Neuronal stem cell (in vitro differentiated cells): ENCODE measurements around the gene MPG.
A peak's percentile ranks its signal among the peaks of the same experiment; 100 is the strongest.

Experiments
- DNase-seq: peaks from one replicate; pipeline ENCODE4 v3.0.0-alpha.2; 2013; ENCODE audit warnings: low spot score
- H2AFZ ChIP-seq: one replicate; pipeline ENCODE4 v1.6.1; 2013; ENCODE audit warnings: mild to moderate bottlenecking, low read length, inconsistent platforms
- H2AK5ac ChIP-seq: 2 replicates; pipeline ENCODE4 v1.6.1; 2013; ENCODE audit warnings: low read depth, mild to moderate bottlenecking, inconsistent platforms, low read length, moderate library complexity, mixed read lengths
- H2BK120ac ChIP-seq: 2 replicates; pipeline ENCODE4 v1.6.1; 2013; ENCODE audit warnings: low read depth, mild to moderate bottlenecking, inconsistent platforms, low read length, moderate library complexity, mixed read lengths
- H2BK12ac ChIP-seq: one replicate; pipeline ENCODE4 v1.6.1; 2013; ENCODE audit warnings: low read length, inconsistent platforms
- H2BK15ac ChIP-seq: 2 replicates; pipeline ENCODE4 v1.6.1; 2013; ENCODE audit warnings: mild to moderate bottlenecking, low read length, inconsistent platforms, mixed read lengths
- H2BK5ac ChIP-seq: one replicate; pipeline ENCODE4 v1.6.1; 2013; ENCODE audit warnings: inconsistent platforms, mild to moderate bottlenecking, low read length, moderate library complexity
- H3K14ac ChIP-seq: one replicate; pipeline ENCODE4 v1.6.1; 2013; ENCODE audit warnings: low read length, inconsistent platforms
- H3K18ac ChIP-seq: 2 replicates; pipeline ENCODE4 v1.6.1; 2013; ENCODE audit warnings: low read length, inconsistent platforms
- H3K23ac ChIP-seq: 2 replicates; pipeline ENCODE4 v1.6.1; 2013; ENCODE audit warnings: low read depth, mild to moderate bottlenecking, mixed read lengths, low read length, inconsistent platforms; ENCODE audit not compliant: poor library complexity
- H3K27ac ChIP-seq: replicated peaks from 3 replicates; pipeline ENCODE4 v1.5.1; 2013; ENCODE audit warnings: low read length, inconsistent platforms
- H3K27me3 ChIP-seq, 3 experiments: 2 replicates each; pipeline ENCODE4 v1.6.1; 2013; ENCODE audit warnings: low read length in 3 of 3, mild to moderate bottlenecking in 2 of 3, inconsistent platforms in 1 of 3, low read depth in 1 of 3, mixed read lengths in 1 of 3, moderate library complexity in 1 of 3; ENCODE audit not compliant: control insufficient read depth in 3 of 3, insufficient read depth in 3 of 3
- H3K36me3 ChIP-seq, 2 donors: replicated peaks in 1 of 2; 2 replicates each; pipeline ENCODE4 v1.6.1; 2013; ENCODE audit warnings: low read length in 2 of 2; ENCODE audit not compliant: control insufficient read depth in 2 of 2, insufficient read depth in 2 of 2
- H3K4ac ChIP-seq: 2 replicates; pipeline ENCODE4 v1.6.1; 2013; ENCODE audit warnings: inconsistent platforms, mild to moderate bottlenecking, low read length, moderate library complexity
- H3K4me1 ChIP-seq, 2 donors: 1 replicate in 1 of 2; 2 replicates in 1 of 2; pipeline ENCODE4 v1.6.1; 2013; ENCODE audit warnings: low read length in 2 of 2, low read depth in 1 of 2; ENCODE audit not compliant: control insufficient read depth in 2 of 2, insufficient read depth in 1 of 2
- H3K4me2 ChIP-seq: one replicate; pipeline ENCODE4 v1.6.1; 2013; ENCODE audit warnings: mild to moderate bottlenecking, low read length, inconsistent platforms; ENCODE audit not compliant: insufficient read depth, poor library complexity, severe bottlenecking
- H3K4me3 ChIP-seq, 2 donors: 2 replicates each; pipeline ENCODE4 v1.5.1; 2013; ENCODE audit warnings: low read length in 2 of 2, mild to moderate bottlenecking in 2 of 2, inconsistent platforms in 1 of 2, moderate library complexity in 1 of 2
- H3K79me1 ChIP-seq: one replicate; pipeline ENCODE4 v1.6.1; 2013; ENCODE audit warnings: low read depth, mild to moderate bottlenecking, inconsistent platforms, low read length, moderate library complexity
- H3K9ac ChIP-seq: one replicate; pipeline ENCODE4 v1.6.1; 2013; ENCODE audit warnings: mild to moderate bottlenecking, low read depth, low read length, inconsistent platforms; ENCODE audit not compliant: poor library complexity
- H3K9me3 ChIP-seq, 2 donors: replicated peaks in 1 of 2; 2 replicates each; pipeline versions ENCODE3 to v1.6.1; 2013; ENCODE audit warnings: low read length in 2 of 2, mild to moderate bottlenecking in 2 of 2, inconsistent platforms in 1 of 2, low read depth in 1 of 2, mixed read lengths in 1 of 2, moderate library complexity in 1 of 2; ENCODE audit not compliant: control insufficient read depth in 2 of 2, insufficient read depth in 1 of 2
- H4K8ac ChIP-seq: one replicate; pipeline ENCODE4 v1.6.1; 2013; ENCODE audit warnings: low read depth, mild to moderate bottlenecking, inconsistent platforms, low read length, moderate library complexity
- H4K91ac ChIP-seq: one replicate; pipeline ENCODE4 v1.6.1; 2013; ENCODE audit warnings: low read length, low read depth, mild to moderate bottlenecking, inconsistent platforms; ENCODE audit not compliant: poor library complexity
- WGBS, 2 donors: extraction: QIAGEN DNeasy Blood & Tissue Kit; methylation state at CpG; one replicate each; pipeline ENCODE4 v1.1.7; 2013; ENCODE audit warnings: missing lambda C conversion rate in 2 of 2, mixed read lengths in 1 of 2; ENCODE audit not compliant: insufficient read length in 2 of 2, insufficient replicate concordance in 1 of 2; ENCODE audit errors: extremely low coverage in 2 of 2; 5-methylcytosine and 5-hydroxymethylcytosine counted together

Gene MPG

GRCh38 chr16:55571-56136 lies 22.4 kb upstream of the MPG start:
- Histone ChIP-seq H4K8ac (no peak overlapping the region), H2AFZ (no peak overlapping the region), H3K14ac (no peak overlapping the region), H4K91ac (no peak overlapping the region), H2BK12ac (no peak overlapping the region), H3K27me3 (no peaks in the 10 kb centered on the region), H2BK120ac (no peak overlapping the region), H3K9ac (peak overlapping the region; percentile 25), H3K4me1 (peaks cover 4% of the 10 kb centered on the region in 2 donors), H3K18ac (no peak overlapping the region), H3K27ac (no peak overlapping the region), H3K23ac (no peak overlapping the region), H3K4me2 (no peak overlapping the region), H3K4me3 (no peak overlapping the region), H3K36me3 (peaks cover 54 to 70% of the 10 kb centered on the region in 2 donors), H3K79me1 (peaks cover 3% of the 10 kb centered on the region), H2BK15ac (no peak overlapping the region), H3K9me3 (no peaks in the 10 kb centered on the region), H2BK5ac (no peak overlapping the region), H2AK5ac (no peak overlapping the region), H3K4ac (no peak overlapping the region)
- DNase-seq, result no peak
- WGBS, 2 donors, result no CpG with 5 or more reads among the region's 11 CpGs

- peaks cover 3% of the 10 kb centered on the region for H3K79me1 ChIP-seq
- no peak overlapping the region for H3K4ac ChIP-seq
- H3K23ac ChIP-seq, result no peak overlapping the region
- WGBS, 2 donors, result no CpG with 5 or more reads among the region's 17 CpGs
- peaks cover 4% of the 10 kb centered on the region in 2 donors for H3K4me1 ChIP-seq
- H2AK5ac ChIP-seq, result no peak overlapping the region
- no peak overlapping the region for H3K4me2 ChIP-seq
- no peak overlapping the region for H2AFZ ChIP-seq
- no peak overlapping the region for H2BK12ac ChIP-seq
- H3K36me3 ChIP-seq, result peaks cover 56 to 67% of the 10 kb centered on the region in 2 donors
- H2BK120ac ChIP-seq, result no peak overlapping the region
- H3K18ac ChIP-seq, result no peak overlapping the region
- no peak overlapping the region for H2BK5ac ChIP-seq
- no peak overlapping the region for H2BK15ac ChIP-seq
- DNase-seq, result no peak
- no peak overlapping the region for H3K9ac ChIP-seq
- no peaks in the 10 kb centered on the region for H3K9me3 ChIP-seq
- H3K14ac ChIP-seq, result no peak overlapping the region
- no peak overlapping the region for H3K27ac ChIP-seq
- no peak overlapping the region for H4K8ac ChIP-seq
- no peak overlapping the region for H4K91ac ChIP-seq
- no peak overlapping the region for H3K4me3 ChIP-seq
- H3K27me3 ChIP-seq, result no peaks in the 10 kb centered on the region
Observed at GRCh38 chr16:56231-56927, 21.6 kb upstream of the MPG start.

GRCh38 chr16:57711-58110 lies 20.3 kb upstream of the MPG start:
- no peak overlapping the region for H2BK15ac ChIP-seq
- H3K27ac ChIP-seq, result no peak overlapping the region
- H2BK120ac ChIP-seq, result no peak overlapping the region
- H3K27me3 ChIP-seq, result no peaks in the 10 kb centered on the region
- H2AFZ ChIP-seq, result no peak overlapping the region
- H3K4ac ChIP-seq, result no peak overlapping the region
- no peak overlapping the region for H2BK12ac ChIP-seq
- H3K18ac ChIP-seq, result no peak overlapping the region
- H3K9ac ChIP-seq, result no peak overlapping the region
- H3K4me3 ChIP-seq, result no peak overlapping the region
- DNase-seq, result no peak
- H2BK5ac ChIP-seq, result no peak overlapping the region
- H2AK5ac ChIP-seq, result no peak overlapping the region
- H3K23ac ChIP-seq, result no peak overlapping the region
- H3K79me1 ChIP-seq, result peaks cover 3% of the 10 kb centered on the region
- no peak overlapping the region for H4K91ac ChIP-seq
- H4K8ac ChIP-seq, result no peak overlapping the region
- no peak overlapping the region for H3K4me2 ChIP-seq
- no CpG with 5 or more reads among the region's 8 CpGs for WGBS, 2 donors
- H3K14ac ChIP-seq, result no peak overlapping the region
- H3K9me3 ChIP-seq, result no peaks in the 10 kb centered on the region
- H3K4me1 ChIP-seq, result peaks cover 3 to 4% of the 10 kb centered on the region in 2 donors
- H3K36me3 ChIP-seq, result peaks cover 60 to 78% of the 10 kb centered on the region in 2 donors

DNA sequence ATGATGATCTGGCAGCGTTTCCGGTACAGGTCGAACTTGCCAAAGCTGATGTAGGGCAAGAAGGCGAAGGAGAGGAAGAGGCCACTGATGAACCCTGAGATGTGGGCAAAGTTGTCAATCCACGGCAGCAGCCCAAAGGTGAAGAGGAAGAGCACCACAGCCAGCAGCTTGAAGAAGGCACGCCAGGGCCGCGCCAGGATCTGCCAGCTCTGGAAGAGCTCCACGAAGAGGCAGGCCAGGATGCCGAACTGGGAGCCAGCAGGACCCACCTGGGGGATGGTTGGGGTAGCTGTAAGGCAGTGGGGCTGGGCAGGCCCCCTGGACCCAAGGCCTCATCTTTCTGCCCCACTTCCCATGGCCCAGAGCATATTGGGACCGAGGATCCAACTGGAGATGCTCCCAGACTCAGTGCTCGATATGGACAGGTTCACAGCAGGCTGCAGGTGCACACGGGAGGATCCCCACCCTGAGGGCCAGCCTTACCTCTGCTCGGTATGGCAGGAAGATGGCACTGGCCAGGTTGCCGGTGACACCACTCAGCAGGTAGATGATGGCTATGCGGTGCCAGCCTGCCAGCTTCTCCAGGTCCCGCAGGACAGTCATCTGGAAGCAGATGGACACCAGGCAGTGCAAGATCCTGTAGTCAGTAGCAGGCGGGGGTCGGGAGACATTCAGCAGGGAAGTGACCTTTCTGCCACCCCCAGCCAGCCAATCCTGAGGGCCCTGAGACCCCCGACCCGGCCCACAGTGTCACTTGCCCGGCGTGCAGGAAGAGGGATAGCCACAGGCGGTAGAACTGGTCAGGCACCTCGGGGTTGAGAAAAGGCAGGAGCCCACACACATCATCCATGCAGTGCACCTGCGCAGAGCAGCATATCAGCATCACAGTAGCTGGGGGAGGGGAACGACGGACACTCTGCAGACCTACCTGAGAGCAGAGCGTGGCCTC lies 19.3 kb upstream of the MPG start:
- DNase-seq, result no peak
- H2BK5ac ChIP-seq, result no peak overlapping the region
- H3K4ac ChIP-seq, result no peak overlapping the region

More for the DNA sequence above, 19.3 kb upstream of the MPG start:
- Histone ChIP-seq H3K14ac (no peak overlapping the region), H3K9me3 (no peaks in the 10 kb centered on the region), H2BK15ac (no peak overlapping the region), H3K18ac (no peak overlapping the region), H3K4me1 (peaks cover 2 to 4% of the 10 kb centered on the region in 2 donors), H2AK5ac (no peak overlapping the region), H3K9ac (peak overlapping the region; percentile 60), H3K27ac (no peak overlapping the region), H3K4me2 (no peak overlapping the region), H3K27me3 (no peaks in the 10 kb centered on the region), H3K4me3 (no peak overlapping the region), H2BK120ac (peak overlapping the region; percentile 18), H3K23ac (no peak overlapping the region), H3K36me3 (peaks cover 68 to 87% of the 10 kb centered on the region in 2 donors), H2BK12ac (no peak overlapping the region), H3K79me1 (peaks cover 3% of the 10 kb centered on the region), H4K8ac (no peak overlapping the region), H4K91ac (no peak overlapping the region), H2AFZ (no peak overlapping the region)
- no CpG with 5 or more reads among the region's 29 CpGs for WGBS, 2 donors
